Measurements from ENCODE around the gene DAZL.

DAZL gene

GRCh38 chr3:16543242-16543864, 61.9 kb downstream of the DAZL start:
- no peak for DNase-seq (ENCODE audit: low read depth)

GRCh38 chr3:16538507-16538906, 66.7 kb downstream of the DAZL start:
- DNase-seq (ENCODE audit: low read depth): no peak

- DNase-seq (ENCODE audit: low read depth): no peak
Measured at GRCh38 chr3:16536996-16537395, 68.2 kb downstream of the DAZL start.
